Measurements from ENCODE around the gene KLK14. TPM values are rescaled to one million over a fixed set of nuclear protein-coding genes. Genes with fewer than 3 reads are reported as not detected.

KLK14 gene
- total and polyA plus RNA-seq, 2 donors from 2014 or later: 0.22 TPM; not detected in 1

DNA sequence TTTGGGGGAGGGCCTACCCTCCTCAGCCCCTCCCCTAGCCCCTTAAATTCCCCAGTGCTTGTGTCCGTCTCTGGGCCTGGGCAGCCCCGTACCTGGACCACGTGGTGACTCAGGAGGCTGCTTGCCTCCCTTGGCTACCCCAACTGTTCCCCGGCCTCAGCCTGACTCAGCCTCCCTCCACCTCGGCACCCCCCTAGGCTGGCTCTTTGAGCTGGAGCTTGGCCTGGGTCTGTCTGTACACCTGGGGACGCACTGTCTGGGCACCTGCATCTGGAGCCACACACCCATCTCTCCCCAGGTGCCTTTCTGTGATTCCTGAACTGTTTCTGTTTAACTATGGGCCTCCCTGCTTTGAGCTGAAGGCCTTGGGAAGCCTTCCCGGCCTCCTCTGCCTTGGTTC is 1.8 kb upstream of the KLK14 start:
- Histone ChIP-seq H3K4me3 (ENCODE audit: low read length in 3 of 3) (no peak overlapping the region), H3K27me3 (ENCODE audit: control insufficient read depth, insufficient read depth, low read length) (no peaks in the 10 kb centered on the region), H3K4me1 (ENCODE audit: control insufficient read depth in 2 of 3, insufficient read depth in 2 of 3, low read depth in 1 of 3, low read length in 3 of 3) (no peaks in the 10 kb centered on the region), H3K9ac (ENCODE audit: low read length in 3 of 3) (no peak overlapping the region), H3K27ac (ENCODE audit: low read depth in 2 of 2, low read length in 2 of 2) (no peak overlapping the region), H3K36me3 (ENCODE audit: control insufficient read depth in 2 of 3, insufficient read depth in 3 of 3, low read length in 3 of 3) (no peaks in the 10 kb centered on the region), H3K9me3 (ENCODE audit: control insufficient read depth in 2 of 3, insufficient read depth in 1 of 3, low read length in 3 of 3) (no peaks in the 10 kb centered on the region)
- DNase-seq: peak in 2 of 5 donors; percentile 21 to 50
- intact Hi-C loops (cut with DNase I): no loop called here
- TF ChIP-seq CTCF (IDR thresholded peaks at IDR 0.05; ENCODE audit: borderline replicate concordance, extremely low read depth, insufficient read depth): no peak
- FAIRE-seq: no peak

- Histone ChIP-seq H3K27me3 (ENCODE audit: control insufficient read depth, insufficient read depth, low read length) (no peaks in the 10 kb centered on the region), H3K4me1 (ENCODE audit: control insufficient read depth in 2 of 3, insufficient read depth in 2 of 3, low read depth in 1 of 3, low read length in 3 of 3) (no peaks in the 10 kb centered on the region), H3K9ac (ENCODE audit: low read length in 3 of 3) (no peak overlapping the region), H3K4me3 (ENCODE audit: low read length in 3 of 3) (no peak overlapping the region), H3K9me3 (ENCODE audit: control insufficient read depth in 2 of 3, insufficient read depth in 1 of 3, low read length in 3 of 3) (no peaks in the 10 kb centered on the region), H3K27ac (ENCODE audit: low read depth in 2 of 2, low read length in 2 of 2) (no peak overlapping the region), H3K36me3 (ENCODE audit: control insufficient read depth in 2 of 3, insufficient read depth in 3 of 3, low read length in 3 of 3) (no peaks in the 10 kb centered on the region)
- intact Hi-C loops (cut with DNase I): no loop called here
- DNase-seq (peak in 2 of 5 donors; percentile 18 to 35), FAIRE-seq (no peak)
- no peak for TF ChIP-seq CTCF (IDR thresholded peaks at IDR 0.05; ENCODE audit: borderline replicate concordance, extremely low read depth, insufficient read depth)
Measured at GRCh38 chr19:51083783-51084182, 1.1 kb upstream of the KLK14 start.

DNA sequence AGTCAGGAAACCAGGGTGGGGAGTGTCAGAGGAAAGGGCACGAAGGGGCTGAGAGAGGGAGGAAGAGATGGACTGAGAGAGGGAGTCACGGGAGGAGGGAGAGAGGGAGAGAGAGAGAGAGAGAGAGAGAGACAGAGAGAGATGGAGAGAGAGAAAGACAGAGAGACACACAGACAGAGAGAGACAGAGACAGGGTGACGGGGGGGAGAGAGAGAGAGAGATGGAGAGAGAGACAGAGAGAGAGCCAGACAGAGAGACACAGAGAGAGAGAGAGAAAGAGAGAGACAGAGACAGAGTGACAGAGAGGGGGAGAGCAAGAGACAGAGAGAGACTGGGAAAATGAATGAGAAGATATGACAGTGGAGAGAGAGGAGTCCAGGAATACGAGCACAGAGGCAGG is 494 bp upstream of the KLK14 start:
- no peaks in the 10 kb centered on the region for H3K9me3 ChIP-seq (ENCODE audit: control insufficient read depth in 2 of 3, insufficient read depth in 1 of 3, low read length in 3 of 3)
- no peak overlapping the region for H3K27ac ChIP-seq (ENCODE audit: low read depth in 2 of 2, low read length in 2 of 2)
- TF ChIP-seq CTCF (IDR thresholded peaks at IDR 0.05; ENCODE audit: borderline replicate concordance, extremely low read depth, insufficient read depth): no peak
- FAIRE-seq (no peak), DNase-seq (no peak)
- intact Hi-C loops (cut with DNase I): no loop called here
- no peaks in the 10 kb centered on the region for H3K4me1 ChIP-seq (ENCODE audit: control insufficient read depth in 2 of 3, insufficient read depth in 2 of 3, low read depth in 1 of 3, low read length in 3 of 3)
- no peaks in the 10 kb centered on the region for H3K36me3 ChIP-seq (ENCODE audit: control insufficient read depth in 2 of 3, insufficient read depth in 3 of 3, low read length in 3 of 3)
- H3K9ac ChIP-seq (ENCODE audit: low read length in 3 of 3): no peak overlapping the region
- no peaks in the 10 kb centered on the region for H3K27me3 ChIP-seq (ENCODE audit: control insufficient read depth, insufficient read depth, low read length)
- no peak overlapping the region for H3K4me3 ChIP-seq (ENCODE audit: low read length in 3 of 3)

GRCh38 chr19:51081476-51081875 is 1.2 kb downstream of the KLK14 start:
- Histone ChIP-seq H3K9ac (ENCODE audit: low read length in 3 of 3) (no peak overlapping the region), H3K4me3 (ENCODE audit: low read length in 3 of 3) (no peak overlapping the region), H3K4me1 (ENCODE audit: control insufficient read depth in 2 of 3, insufficient read depth in 2 of 3, low read depth in 1 of 3, low read length in 3 of 3) (no peaks in the 10 kb centered on the region), H3K36me3 (ENCODE audit: control insufficient read depth in 2 of 3, insufficient read depth in 3 of 3, low read length in 3 of 3) (no peaks in the 10 kb centered on the region), H3K9me3 (ENCODE audit: control insufficient read depth in 2 of 3, insufficient read depth in 1 of 3, low read length in 3 of 3) (no peaks in the 10 kb centered on the region), H3K27ac (ENCODE audit: low read depth in 2 of 2, low read length in 2 of 2) (no peak overlapping the region), H3K27me3 (ENCODE audit: control insufficient read depth, insufficient read depth, low read length) (no peaks in the 10 kb centered on the region)
- TF ChIP-seq CTCF (IDR thresholded peaks at IDR 0.05; ENCODE audit: borderline replicate concordance, extremely low read depth, insufficient read depth): no peak
- intact Hi-C loops (cut with DNase I): no loop called here
- DNase-seq (peak in 2 of 5 donors; percentile 9 to 34), FAIRE-seq (no peak)
